Epithelial cell of esophagus (primary cell): ENCODE results near the gene ANO10.
"Not testable (repeated sequence)": the region's sequence is repeated elsewhere in the genome, so short reads cannot be mapped to it uniquely, and the experiment has no call there.

Source experiments
- DNase-seq: peaks from one replicate; pipeline ENCODE4 v3.0.0; 2010; ENCODE audit warnings: low read depth
- H3K4me3 ChIP-seq: 2 replicates; pipeline ENCODE4 v1.5.1; 2011; ENCODE audit warnings: mild to moderate bottlenecking, low read length, control low read depth
- CTCF ChIP-seq: IDR thresholded peaks from 2 replicates; pipeline ENCODE4 v1.5.1; 2011; ENCODE audit warnings: low read depth, mild to moderate bottlenecking, low read length, control low read depth, inconsistent platforms; ENCODE audit not compliant: insufficient read depth; ENCODE audit errors: missing control alignments

Gene ANO10, protein sequence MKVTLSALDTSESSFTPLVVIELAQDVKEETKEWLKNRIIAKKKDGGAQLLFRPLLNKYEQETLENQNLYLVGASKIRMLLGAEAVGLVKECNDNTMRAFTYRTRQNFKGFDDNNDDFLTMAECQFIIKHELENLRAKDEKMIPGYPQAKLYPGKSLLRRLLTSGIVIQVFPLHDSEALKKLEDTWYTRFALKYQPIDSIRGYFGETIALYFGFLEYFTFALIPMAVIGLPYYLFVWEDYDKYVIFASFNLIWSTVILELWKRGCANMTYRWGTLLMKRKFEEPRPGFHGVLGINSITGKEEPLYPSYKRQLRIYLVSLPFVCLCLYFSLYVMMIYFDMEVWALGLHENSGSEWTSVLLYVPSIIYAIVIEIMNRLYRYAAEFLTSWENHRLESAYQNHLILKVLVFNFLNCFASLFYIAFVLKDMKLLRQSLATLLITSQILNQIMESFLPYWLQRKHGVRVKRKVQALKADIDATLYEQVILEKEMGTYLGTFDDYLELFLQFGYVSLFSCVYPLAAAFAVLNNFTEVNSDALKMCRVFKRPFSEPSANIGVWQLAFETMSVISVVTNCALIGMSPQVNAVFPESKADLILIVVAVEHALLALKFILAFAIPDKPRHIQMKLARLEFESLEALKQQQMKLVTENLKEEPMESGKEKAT

DNA sequence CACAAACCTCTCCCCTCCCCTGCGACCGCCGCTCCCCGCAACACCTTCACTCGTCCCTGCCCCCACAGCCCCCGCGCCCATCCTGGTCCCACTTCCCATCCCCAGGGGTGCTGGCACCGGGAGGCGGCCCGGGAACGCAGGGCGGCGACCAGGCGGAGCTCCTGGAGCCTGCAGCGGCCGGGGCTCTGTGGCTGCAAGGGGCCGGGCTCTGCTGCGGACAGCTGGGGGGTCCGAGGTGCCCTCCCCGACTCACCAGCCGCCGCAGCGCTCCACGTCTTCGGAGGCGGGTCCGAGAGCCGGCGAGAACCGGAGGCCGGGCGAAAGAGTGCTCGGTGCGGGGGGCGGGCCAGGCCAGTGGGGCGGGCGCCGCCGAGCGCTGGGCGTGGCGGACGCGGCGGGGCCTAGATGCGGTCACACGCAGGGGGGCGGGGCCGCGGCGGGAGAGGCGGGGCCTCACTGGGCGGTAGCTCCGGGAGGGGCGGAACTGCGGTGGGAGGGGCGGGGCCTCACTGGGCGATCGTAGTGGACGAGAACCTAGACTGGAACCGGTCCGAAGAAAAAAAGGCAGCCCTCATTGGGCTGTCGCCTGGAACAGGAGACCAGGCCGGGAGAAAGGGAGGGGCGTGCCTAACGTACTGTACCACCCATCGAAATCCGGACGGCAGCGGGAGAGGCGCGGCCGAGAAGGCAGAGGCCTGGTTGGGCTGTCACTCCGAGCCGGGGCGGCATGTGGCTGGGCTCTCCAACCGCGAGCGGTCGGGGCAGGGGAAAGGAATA is at the start of gene ANO10:
Gene ANO10, minus strand, starts transcription at position 356 of the 777 bp plus-strand sequence. CDS start 16,159 bp downstream, outside the sequence.
- peak within 1 kb of the TSS; percentile 74 for H3K4me3 ChIP-seq
- peak; percentile 99 for DNase-seq
- no peak for TF ChIP-seq CTCF

DNA sequence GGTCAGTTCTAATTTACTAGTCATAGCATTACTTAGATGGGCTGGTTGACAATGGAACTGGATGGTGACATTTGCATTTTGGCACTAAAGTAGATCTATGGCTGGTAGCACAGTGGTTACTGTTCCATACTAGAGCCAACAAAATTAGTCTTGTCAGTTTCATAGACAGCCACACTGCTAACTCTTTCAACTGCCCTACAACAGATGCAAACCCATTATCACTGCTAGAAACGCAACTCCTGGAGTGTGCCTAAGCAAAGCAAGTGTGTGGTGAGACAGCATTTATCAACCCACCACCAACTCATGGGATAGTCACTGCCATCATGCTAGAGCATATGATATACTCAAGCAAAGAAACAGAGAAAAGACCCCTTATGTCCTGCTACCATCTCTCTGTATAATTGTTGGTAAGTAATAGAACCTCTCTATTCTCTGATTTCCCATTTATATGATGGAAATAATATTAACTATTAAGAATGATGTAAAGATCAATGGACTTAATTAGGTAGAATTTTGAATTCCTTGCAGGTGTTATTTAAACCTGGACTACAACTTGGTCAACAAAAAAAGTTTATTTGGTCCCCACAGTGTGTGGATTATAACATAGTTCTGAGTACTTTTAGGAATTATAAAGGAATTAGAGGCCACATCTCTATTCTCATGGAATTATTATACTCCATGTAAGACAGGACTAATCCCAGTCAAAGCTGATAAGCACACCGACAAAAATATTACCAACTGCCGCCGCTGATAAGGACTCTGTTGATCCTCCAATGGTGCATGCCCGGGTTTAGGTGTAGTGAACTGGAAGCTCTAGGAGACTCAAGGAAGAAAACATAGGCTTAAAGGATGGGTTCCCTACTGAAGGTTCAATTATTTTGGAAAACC is 49.1 kb upstream of the ANO10 start:
- DNase-seq, result no peak
- no peak for TF ChIP-seq CTCF
- no peak overlapping the region for H3K4me3 ChIP-seq

- not testable (repeated sequence) for H3K4me3 ChIP-seq, DNase-seq
These were observed 43.2 kb upstream of the ANO10 start for GRCh38 chr3:43665011-43665410.

DNA sequence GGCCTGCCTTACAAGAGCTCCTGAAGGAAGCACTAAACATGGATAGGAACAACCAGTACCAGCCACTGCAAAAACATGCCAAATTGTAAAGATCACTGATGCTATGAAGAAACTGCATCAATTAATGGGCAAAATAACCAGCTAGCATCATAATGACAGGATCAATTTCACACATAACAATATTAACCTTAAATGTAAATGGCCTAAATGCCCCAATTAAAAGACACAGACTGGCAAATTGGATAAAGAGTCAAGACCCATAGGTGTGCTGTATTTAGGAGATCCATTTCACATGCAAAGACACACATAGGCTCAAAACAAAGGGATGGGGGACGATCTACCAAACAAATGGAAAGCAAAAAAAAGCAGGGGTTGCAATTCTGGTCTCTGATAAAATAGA is 39.6 kb upstream of the ANO10 start:
- DNase-seq, H3K4me3 ChIP-seq: not testable (repeated sequence)

- no peak overlapping the region for H3K4me3 ChIP-seq
- TF ChIP-seq CTCF, result no peak
- DNase-seq, result no peak
These were observed 37.6 kb upstream of the ANO10 start for GRCh38 chr3:43659250-43659880.

GRCh38 chr3:43656390-43656789 is 34.6 kb upstream of the ANO10 start:
- not testable (repeated sequence) for DNase-seq, H3K4me3 ChIP-seq

DNA sequence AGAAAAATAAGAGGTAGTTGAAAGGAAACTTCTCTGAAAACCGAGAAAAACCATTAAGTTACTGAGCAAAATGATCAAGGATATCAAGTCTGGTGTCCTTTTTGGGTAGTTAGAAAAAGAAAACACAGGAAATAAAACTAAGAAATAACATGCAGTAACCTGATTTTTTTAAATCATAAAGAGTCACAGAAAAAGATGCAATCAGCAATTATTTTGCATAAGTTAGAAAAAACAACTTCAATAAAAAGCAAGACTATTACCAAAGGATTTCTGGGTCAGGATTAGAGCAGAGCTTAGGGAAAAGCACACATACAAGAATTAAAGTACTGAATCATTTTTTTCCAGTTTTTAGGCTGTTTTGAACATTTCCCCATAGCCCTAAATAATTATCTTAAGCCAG is 28.5 kb upstream of the ANO10 start:
- no peak for TF ChIP-seq CTCF
- DNase-seq, result no peak
- H3K4me3 ChIP-seq, result no peak overlapping the region
